A204.1 (cell line): ENCODE data around the gene CD81.

ENCODE experiments used
- FAIRE-seq: peaks from 2 replicates; lab custom pipeline; 2012; peaks lifted over from hg19 to GRCh38; lab: Jason Lieb, UNC

CD81 gene

GRCh38 chr11:2440646-2441045 lies 63.5 kb downstream of the CD81 start:
- FAIRE-seq: no peak

- no peak for FAIRE-seq
Measured at GRCh38 chr11:2441171-2441570, 64.1 kb downstream of the CD81 start.

GRCh38 chr11:2442589-2442988 lies 65.5 kb downstream of the CD81 start:
- FAIRE-seq: no peak

GRCh38 chr11:2443406-2443805 lies 66.3 kb downstream of the CD81 start:
- FAIRE-seq: no peak

- FAIRE-seq: no peak
Measured at GRCh38 chr11:2443881-2444820, 67.0 kb downstream of the CD81 start, which contains the start of gene TRPM5. TRPM5 (minus strand) TSS chr11:2444514; CDS start chr11:2423036, 21,478 bp downstream.

GRCh38 chr11:2444821-2445745 lies 68.0 kb downstream of the CD81 start, which contains the start of gene KCNQ1:
KCNQ1 (plus strand) TSS chr11:2445008; CDS start chr11:2445099, 91 bp downstream.
- FAIRE-seq: no peak

- FAIRE-seq: no peak
Measured at GRCh38 chr11:2445746-2446551, 68.8 kb downstream of the CD81 start.

GRCh38 chr11:2446590-2447252 lies 69.6 kb downstream of the CD81 start:
- FAIRE-seq: no peak
